Stimulated activated CD4-positive, alpha-beta T cell treated with anti-CD3 and anti-CD28 coated beads, TNF-alpha, amount 100 ng/mL, for 48 hours (primary cell): ENCODE measurements around the gene REEP1.
"Not testable (repeated sequence)": the region's sequence is repeated elsewhere in the genome, so short reads cannot be mapped to it uniquely, and the experiment has no call there.

Source experiments
- DNase-seq, 3 donors: peaks; one replicate each; pipeline ENCODE4 v3.0.0-alpha.2; 2020; ENCODE audit warnings: low read depth in 3 of 3

The REEP1 gene

DNA sequence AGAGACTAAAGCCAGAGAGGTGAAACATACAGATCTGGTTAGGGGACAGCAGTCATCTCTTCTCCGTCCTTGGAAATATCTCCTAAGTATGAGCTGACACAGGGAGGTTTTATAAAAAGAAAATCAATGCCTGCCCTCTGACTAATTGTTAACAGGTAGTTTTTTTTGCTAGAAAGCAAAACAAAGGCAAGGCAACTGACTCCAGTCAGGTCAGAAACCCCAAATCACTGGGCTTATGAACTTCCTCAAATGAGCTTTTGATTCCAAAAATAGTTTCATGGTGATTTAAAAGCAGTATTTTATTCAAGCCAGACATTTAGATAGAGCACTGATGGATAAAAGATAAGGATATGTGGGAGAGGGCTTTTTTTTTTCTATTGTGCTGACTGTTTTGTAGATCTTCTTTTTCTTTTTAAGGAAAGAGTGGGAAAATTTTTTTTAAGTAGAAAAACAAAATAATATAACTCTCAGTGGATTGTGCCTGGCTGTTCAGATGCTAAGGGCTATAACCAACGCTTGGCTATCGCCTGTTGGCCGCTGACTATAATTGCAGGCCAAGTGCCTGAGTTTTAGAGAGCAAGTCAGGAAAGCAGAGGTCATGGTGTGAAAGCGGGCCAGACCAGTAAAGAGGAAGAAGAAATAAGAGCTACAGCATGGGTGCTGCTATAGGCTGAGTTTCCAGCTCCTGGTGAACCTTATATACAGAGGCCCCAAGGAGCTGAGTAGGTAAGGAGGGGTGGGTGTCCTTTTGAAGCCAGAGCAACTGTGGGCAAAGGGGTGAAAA, 93.3 kb downstream of the REEP1 start:
- no peak for DNase-seq

- DNase-seq, result no peak
These were observed 94.2 kb downstream of the REEP1 start for GRCh38 chr2:86243272-86243671.

- no peak for DNase-seq
These were observed 95.8 kb downstream of the REEP1 start for GRCh38 chr2:86241611-86242010.

DNA sequence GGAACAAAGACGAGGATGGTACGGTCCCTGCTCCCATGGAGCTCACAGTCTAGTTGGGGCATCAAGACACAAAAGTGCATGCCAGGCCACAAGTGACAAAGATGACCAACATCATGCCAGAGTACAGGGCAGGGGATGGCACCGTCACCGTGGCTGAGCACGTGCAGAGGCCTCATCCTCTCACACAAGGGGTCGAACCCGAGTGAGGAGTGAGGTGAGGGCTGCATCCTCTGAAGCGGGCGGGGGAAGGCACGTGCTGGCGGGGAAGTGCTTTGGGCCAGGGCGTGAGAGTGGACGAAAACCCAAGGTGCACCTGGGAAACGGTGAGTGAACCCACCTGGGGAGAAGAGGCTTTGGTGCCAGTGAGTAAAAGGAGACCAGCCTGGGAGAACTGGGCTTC, 97.2 kb downstream of the REEP1 start:
- no peak for DNase-seq

- DNase-seq, result no peak
These were observed 97.7 kb downstream of the REEP1 start for GRCh38 chr2:86239745-86240144.

- no peak for DNase-seq
These were observed 98.1 kb downstream of the REEP1 start for GRCh38 chr2:86239326-86239725.

DNA sequence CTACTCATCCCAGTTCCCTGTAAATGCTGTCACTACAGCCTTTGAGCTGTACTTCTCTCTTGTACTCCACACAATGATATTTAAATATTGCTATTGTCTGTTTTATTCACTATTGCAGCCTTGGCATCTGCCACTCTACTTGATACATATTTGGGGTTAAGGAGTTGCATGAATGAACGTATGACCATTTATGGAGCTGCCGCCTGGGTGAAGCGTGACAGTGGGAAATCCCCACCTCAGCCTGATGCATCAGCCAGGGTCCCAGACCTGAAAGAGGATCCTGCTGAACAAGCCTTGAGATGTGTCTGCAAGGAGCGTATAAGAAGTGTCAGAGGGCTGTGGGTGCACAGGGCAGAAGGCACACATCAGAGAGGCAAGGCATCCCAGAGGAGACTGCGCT, 99.1 kb downstream of the REEP1 start:
- DNase-seq, result peak; percentile 12 to 38 (median 16)

DNA sequence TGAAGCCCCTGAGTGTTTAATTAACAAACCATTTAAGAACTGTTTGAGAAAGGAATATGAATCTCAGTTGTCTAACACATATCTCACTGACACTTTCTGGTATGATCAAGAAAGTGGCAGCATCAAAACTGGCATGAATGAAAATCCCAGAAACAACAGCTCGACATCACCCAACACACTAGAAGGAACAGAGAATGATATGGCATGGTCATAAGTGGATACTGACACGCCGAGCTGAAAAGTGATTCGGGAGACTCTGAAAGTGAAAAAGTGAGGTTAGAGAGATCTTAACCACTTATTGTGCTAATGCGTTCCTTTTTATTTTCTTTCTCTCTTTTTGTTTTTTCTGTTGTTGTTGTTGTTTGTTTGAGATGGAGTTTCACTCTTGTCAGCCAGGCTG, 100.3 kb downstream of the REEP1 start:
- no peak for DNase-seq

- no peak for DNase-seq
These were observed 102.0 kb downstream of the REEP1 start for GRCh38 chr2:86235196-86235980.

- no peak for DNase-seq
These were observed 102.8 kb downstream of the REEP1 start for GRCh38 chr2:86234563-86235131.

- no peak for DNase-seq
These were observed 104.0 kb downstream of the REEP1 start for GRCh38 chr2:86233436-86233835.

- no peak for DNase-seq
These were observed 104.5 kb downstream of the REEP1 start for GRCh38 chr2:86232910-86233309.

DNA sequence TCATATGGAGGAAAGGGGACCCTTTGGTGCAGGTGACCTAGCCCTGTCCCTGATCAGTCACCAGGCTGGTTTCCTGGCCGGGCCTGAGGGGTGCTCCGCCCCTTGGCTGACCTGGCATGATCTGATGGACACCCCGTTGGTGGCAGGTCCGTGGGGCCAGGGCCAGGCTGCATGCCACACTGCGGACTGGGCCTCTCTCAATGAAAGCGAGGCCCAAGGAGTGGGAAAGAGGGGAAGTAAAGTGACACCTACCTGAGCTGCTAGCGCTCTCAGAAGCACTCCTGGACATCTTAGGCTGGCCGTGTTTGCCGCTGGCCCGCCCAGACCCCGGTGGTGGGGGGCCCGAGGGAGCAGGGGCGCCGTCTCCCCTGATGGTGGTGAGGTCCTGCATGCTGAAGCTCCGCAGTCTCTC, 105.0 kb downstream of the REEP1 start:
- no peak for DNase-seq

DNA sequence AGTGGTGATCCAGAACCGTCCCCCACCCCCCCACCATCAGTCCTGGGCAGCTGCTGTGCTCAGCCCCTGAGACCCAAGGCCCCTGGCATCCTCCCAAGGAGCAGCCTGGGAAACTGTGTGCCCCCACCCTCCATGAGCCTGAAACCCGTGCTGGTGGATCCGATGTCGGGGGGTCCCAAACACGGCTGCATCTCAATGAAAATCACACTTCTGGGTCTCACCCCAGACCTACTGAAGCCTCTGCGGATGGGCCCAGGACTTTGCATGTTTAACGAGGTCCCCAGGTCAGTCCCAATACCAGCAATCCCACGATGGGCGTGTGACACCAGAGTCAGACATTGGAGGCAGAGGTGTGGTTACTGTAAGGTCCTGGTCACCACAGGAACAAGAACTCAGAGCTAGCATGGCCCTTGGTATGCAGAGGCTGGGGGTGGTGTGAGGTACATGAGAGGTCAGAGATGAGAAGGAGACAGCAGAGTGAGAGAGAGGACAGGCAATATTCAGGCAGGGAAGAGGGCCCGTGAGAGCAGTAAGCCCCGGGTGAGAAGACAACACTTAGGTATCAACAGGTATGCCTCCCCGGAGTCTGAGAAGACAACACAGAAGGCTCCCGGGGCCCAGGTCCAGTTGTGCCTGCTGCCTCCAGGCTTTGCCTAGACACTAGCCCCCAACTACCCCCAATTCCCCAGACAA, 105.6 kb downstream of the REEP1 start:
- no peak for DNase-seq

DNA sequence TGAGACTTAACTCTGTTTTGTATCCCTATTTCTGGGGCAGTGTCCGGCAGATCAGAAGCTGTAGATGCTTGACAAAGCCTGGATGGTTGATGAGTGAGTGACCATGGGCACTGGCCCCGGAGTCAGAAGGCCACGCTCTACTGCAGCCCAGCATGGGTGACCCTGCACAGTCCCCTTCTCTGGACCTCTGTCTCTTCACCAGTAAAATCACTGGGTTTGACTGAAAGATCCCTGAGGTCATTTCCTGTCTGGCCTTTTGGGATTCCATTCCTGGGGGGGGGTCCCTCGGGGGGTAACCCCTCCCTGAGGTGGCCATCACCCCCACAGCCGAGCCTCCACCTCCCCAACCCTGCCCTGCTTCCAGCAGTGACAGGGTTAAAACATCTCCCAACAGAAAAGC, 106.5 kb downstream of the REEP1 start:
- no peak for DNase-seq

- DNase-seq, result no peak
These were observed 108.2 kb downstream of the REEP1 start for GRCh38 chr2:86229221-86229620.

- DNase-seq, result not testable (repeated sequence)
These were observed 108.9 kb downstream of the REEP1 start for GRCh38 chr2:86228574-86228973.

GRCh38 chr2:86227685-86228084, 109.7 kb downstream of the REEP1 start:
- DNase-seq, result no peak

DNA sequence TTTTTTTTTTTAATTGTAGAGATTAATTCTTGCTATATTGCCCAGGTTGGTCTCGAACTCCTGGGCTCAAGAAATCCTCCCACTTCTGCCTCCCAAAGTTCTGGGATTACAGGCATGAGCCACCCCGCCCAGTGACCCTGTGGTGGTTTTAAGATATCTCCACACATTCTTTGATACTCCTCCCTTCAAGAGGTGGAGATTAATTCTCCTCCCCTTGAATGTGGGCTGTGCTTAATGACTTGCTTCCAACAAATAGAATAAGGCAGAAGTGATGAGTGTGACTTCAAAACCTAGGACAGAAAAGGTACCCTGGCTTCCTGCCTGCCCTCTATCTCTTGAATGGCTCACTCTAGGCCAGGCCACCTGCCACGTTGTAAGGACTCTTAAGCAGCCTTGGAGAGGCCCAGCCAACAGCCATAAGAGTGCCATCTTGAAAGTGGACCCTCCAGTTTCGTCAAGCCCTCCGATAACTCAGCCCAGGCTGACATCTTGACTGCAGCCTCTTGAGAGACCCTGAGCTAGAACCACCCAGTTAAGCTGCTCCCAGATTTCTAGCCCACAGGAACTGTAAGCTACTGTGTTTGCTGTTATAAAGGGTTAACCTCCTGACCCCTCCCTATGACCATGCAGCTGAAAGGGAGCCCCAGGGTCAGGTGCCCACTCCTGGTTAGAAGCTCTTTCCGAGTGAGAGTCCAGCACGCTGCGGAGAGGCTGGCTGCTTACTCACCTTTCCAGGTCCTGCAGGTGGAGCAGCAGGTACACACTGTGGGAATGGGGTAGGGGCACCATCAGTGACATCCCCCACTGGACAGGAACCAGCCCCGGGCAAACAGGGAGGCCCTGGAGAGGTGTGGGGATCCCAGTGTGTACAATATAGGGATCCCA, 110.5 kb downstream of the REEP1 start:
- no peak for DNase-seq

DNA sequence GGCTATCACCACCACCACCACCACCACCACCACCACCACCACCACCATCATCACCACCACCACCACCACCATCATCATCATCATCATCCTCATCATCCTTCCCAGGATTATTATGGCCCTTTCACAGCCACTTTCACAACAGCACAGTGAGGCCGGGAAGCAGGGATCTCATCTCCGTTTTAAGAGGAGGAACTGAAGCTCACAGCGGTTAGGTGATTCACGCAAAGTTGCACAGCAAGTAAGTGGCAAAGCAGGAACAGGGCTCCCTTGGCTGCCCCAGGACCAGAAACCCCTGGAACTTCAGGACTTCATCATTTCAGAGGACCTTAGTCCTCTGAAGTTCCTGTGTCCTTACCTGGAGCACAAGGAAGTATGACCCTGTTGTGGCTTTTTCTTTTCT, 111.4 kb downstream of the REEP1 start:
- no peak for DNase-seq

GRCh38 chr2:86225581-86225980, 111.8 kb downstream of the REEP1 start:
- DNase-seq, result peak; percentile 19 to 46 (median 22)
